Muscle layer of duodenum (tissue), 2 donors: ENCODE data around the gene CSGALNACT2.
"Not testable (repeated sequence)": the region's sequence is repeated elsewhere in the genome, so short reads cannot be mapped to it uniquely, and the experiment has no call there.

Source experiments
- H3K27ac ChIP-seq: one replicate; pipeline ENCODE4 v1.7.0; 2013; ENCODE audit warnings: mild to moderate bottlenecking, low read length
- H3K27me3 ChIP-seq: one replicate; pipeline ENCODE4 v1.7.0; 2013; ENCODE audit warnings: low read depth, mild to moderate bottlenecking, control low read depth, low read length
- H3K36me3 ChIP-seq, 2 donors: one replicate each; pipeline ENCODE4 v1.7.0; 2013; ENCODE audit warnings: low read length in 2 of 2, control low read depth in 1 of 2, mild to moderate bottlenecking in 1 of 2; ENCODE audit not compliant: insufficient read depth in 2 of 2, control insufficient read depth in 1 of 2
- H3K4me1 ChIP-seq, 2 donors: one replicate each; pipeline ENCODE4 v1.7.0; 2013; ENCODE audit warnings: low read length in 2 of 2, mild to moderate bottlenecking in 2 of 2, control low read depth in 1 of 2, moderate library complexity in 1 of 2; ENCODE audit not compliant: insufficient read depth in 2 of 2, control insufficient read depth in 1 of 2
- H3K4me3 ChIP-seq, 2 donors: one replicate each; pipeline ENCODE4 v1.7.0; 2013; ENCODE audit warnings: low read length in 2 of 2, low read depth in 1 of 2, mild to moderate bottlenecking in 1 of 2
- H3K9me3 ChIP-seq, 2 donors: one replicate each; pipeline ENCODE4 v1.7.0; 2013; ENCODE audit warnings: low read length in 2 of 2, control low read depth in 1 of 2, mild to moderate bottlenecking in 1 of 2; ENCODE audit not compliant: control insufficient read depth in 1 of 2
- donor health status: healthy.

CSGALNACT2 gene, protein sequence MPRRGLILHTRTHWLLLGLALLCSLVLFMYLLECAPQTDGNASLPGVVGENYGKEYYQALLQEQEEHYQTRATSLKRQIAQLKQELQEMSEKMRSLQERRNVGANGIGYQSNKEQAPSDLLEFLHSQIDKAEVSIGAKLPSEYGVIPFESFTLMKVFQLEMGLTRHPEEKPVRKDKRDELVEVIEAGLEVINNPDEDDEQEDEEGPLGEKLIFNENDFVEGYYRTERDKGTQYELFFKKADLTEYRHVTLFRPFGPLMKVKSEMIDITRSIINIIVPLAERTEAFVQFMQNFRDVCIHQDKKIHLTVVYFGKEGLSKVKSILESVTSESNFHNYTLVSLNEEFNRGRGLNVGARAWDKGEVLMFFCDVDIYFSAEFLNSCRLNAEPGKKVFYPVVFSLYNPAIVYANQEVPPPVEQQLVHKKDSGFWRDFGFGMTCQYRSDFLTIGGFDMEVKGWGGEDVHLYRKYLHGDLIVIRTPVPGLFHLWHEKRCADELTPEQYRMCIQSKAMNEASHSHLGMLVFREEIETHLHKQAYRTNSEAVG

GRCh38 chr10:43138021-43138756, at the start of gene CSGALNACT2:
Gene CSGALNACT2 (plus strand): TSS chr10:43138445. CDS start chr10:43155150, 16,705 bp downstream.
- H3K9me3 ChIP-seq, result no peaks in the 10 kb centered on the region
- no peaks in the 10 kb centered on the region for H3K36me3 ChIP-seq
- H3K27me3 ChIP-seq, result no peaks in the 10 kb centered on the region
- H3K4me3 ChIP-seq, result peak within 1 kb of the TSS; percentile 85 to 93
- H3K27ac ChIP-seq, result peak within 1 kb of the TSS; percentile 96
- peaks cover 0 to 13% of the 10 kb centered on the region in 2 donors for H3K4me1 ChIP-seq

- Histone ChIP-seq H3K36me3 (no peaks in the 10 kb centered on the region), H3K27ac (no peak overlapping the region), H3K4me3 (no peak overlapping the region), H3K4me1 (no peaks in the 10 kb centered on the region), H3K9me3 (no peaks in the 10 kb centered on the region), H3K27me3 (no peaks in the 10 kb centered on the region)
Observed at GRCh38 chr10:43089519-43089918, 48.7 kb upstream of the CSGALNACT2 start.

DNA sequence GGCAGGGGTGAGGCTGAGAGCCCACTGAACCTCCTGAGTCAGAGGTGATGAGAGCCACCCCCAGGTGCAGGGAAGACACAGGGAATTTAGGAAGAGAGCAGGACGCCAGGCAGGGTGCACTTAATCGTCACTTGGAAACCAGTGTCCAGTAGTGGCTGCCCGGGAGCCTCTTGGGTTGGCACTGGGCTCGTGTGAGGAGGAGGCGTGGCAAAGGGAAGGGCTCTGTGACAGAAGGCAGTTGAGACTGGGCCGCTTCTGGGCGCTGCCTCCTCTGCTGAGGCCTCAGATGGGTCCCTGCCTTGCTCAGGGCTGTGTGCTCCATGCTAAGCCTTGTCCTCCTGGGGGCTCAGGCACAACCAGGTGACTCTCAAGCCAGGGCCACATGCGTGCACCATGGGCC, 48.1 kb upstream of the CSGALNACT2 start:
- Histone ChIP-seq H3K27me3 (no peaks in the 10 kb centered on the region), H3K4me1 (no peaks in the 10 kb centered on the region), H3K9me3 (no peaks in the 10 kb centered on the region), H3K36me3 (no peaks in the 10 kb centered on the region), H3K4me3 (no peak overlapping the region), H3K27ac (no peak overlapping the region)

- Histone ChIP-seq H3K36me3 (no peaks in the 10 kb centered on the region), H3K4me3 (no peak overlapping the region), H3K9me3 (no peaks in the 10 kb centered on the region), H3K27me3 (no peaks in the 10 kb centered on the region), H3K4me1 (no peaks in the 10 kb centered on the region), H3K27ac (no peak overlapping the region)
Observed at GRCh38 chr10:43090664-43091063, 47.6 kb upstream of the CSGALNACT2 start.

DNA sequence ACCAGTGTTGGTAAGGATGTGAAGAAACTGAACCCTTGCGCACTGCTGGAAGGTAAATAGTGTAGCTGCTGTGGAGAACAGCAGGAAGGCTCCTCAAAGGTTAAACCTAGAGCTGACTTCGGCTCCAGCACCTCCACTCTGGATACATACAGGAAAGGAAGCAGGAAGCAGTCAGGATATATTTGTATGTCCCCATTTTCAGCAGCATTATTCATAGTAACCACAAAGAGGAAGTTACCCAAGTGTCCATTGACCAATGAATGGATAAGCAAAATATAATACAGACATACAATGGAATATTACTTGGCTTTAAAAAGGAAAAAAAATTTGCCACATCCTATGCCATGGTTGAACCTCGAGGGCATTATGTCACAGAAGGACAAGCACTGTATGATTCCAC, 46.4 kb upstream of the CSGALNACT2 start:
- Histone ChIP-seq H3K9me3 (no peaks in the 10 kb centered on the region), H3K4me3 (no peak overlapping the region), H3K27ac (no peak overlapping the region), H3K4me1 (no peaks in the 10 kb centered on the region), H3K36me3 (no peaks in the 10 kb centered on the region), H3K27me3 (no peaks in the 10 kb centered on the region)

DNA sequence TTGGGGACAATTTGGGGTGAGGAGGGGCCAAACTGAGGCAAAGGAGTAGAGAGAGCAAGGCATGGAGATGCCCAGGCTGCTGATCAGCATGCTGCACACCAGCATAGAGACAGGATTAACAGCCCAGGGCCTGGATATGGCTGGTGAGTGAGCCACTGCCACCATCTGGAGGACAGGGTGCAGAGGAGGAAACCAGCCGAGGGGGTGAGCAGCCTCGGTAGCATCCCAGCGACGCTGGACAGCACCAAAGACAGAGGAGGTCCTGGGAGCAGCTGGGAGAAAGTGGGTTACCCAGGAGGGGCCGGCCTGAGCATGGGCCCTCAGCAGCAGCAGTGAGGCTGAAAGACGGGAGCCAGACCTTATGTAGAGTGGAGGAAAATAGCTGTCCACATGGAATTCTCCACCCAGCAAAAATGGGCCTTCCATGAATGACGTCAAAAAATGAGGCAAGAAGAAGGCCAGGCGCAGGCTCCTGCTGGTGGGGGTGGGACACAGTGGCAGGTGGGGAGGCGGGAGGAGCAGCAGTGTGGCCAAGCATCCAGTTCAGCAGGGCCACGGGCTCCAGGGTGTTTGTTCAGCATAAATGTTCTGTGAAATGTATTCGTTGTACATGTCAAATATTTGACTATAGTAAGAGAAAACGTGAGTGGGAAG, 44.7 kb upstream of the CSGALNACT2 start:
- H3K4me1 ChIP-seq, result no peaks in the 10 kb centered on the region
- H3K36me3 ChIP-seq, result no peaks in the 10 kb centered on the region
- no peak overlapping the region for H3K4me3 ChIP-seq
- H3K27ac ChIP-seq, result no peak overlapping the region
- H3K27me3 ChIP-seq, result no peaks in the 10 kb centered on the region
- no peaks in the 10 kb centered on the region for H3K9me3 ChIP-seq

DNA sequence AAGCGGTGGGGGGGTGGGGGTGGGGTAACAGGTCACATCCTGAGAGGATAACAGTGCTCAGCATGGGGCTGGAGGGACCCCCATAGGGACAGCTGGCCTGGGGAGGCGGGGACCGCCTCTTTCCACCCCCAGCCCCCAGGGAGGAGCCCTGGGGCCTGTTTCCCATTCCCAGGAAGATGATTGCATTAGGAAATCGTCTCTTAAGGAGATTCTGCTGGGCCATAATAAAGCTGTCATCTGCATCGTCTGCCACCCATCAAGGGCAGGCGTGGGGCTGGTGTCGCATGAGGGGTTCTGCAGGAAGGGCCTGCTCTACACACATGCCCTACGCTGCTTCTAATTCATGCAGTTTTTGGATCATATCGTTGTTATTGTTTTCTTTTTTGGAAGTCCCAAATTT, 44.2 kb upstream of the CSGALNACT2 start:
- no peaks in the 10 kb centered on the region for H3K4me1 ChIP-seq
- H3K27me3 ChIP-seq, result no peaks in the 10 kb centered on the region
- no peaks in the 10 kb centered on the region for H3K9me3 ChIP-seq
- no peak overlapping the region for H3K27ac ChIP-seq
- no peak overlapping the region for H3K4me3 ChIP-seq
- H3K36me3 ChIP-seq, result no peaks in the 10 kb centered on the region

DNA sequence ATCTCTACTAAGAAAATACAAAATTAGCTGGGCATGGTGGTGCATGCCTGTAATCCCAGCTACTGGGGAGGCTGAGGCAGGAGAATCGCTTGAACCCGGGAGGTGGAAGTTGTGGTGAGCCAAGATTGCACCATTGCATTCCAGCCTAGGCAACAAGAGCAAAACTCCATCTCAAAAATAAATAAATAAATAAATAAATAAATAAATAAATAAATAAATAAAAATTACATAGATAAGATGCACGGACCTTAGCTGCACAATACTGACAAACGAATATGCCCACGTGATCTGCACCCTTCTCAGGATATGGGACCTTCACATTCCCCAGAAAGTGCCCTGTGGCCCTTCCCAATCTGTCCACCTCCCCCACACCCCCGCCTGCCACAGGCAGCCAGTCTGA, 38.9 kb upstream of the CSGALNACT2 start:
- H3K4me1 ChIP-seq, H3K27ac ChIP-seq, H3K4me3 ChIP-seq, H3K27me3 ChIP-seq, H3K9me3 ChIP-seq, H3K36me3 ChIP-seq: not testable (repeated sequence)

- H3K27me3 ChIP-seq, result no peaks in the 10 kb centered on the region
- H3K4me3 ChIP-seq, result no peak overlapping the region
- no peaks in the 10 kb centered on the region for H3K36me3 ChIP-seq
- no peak overlapping the region for H3K27ac ChIP-seq
- no peaks in the 10 kb centered on the region for H3K9me3 ChIP-seq
- H3K4me1 ChIP-seq, result peaks cover 0 to 5% of the 10 kb centered on the region in 2 donors
Observed at GRCh38 chr10:43099928-43100327, 38.3 kb upstream of the CSGALNACT2 start.

GRCh38 chr10:43100366-43100765, 37.9 kb upstream of the CSGALNACT2 start:
- no peak overlapping the region for H3K27ac ChIP-seq
- peaks cover 0 to 7% of the 10 kb centered on the region in 2 donors for H3K4me1 ChIP-seq
- H3K36me3 ChIP-seq, result no peaks in the 10 kb centered on the region
- H3K27me3 ChIP-seq, result no peaks in the 10 kb centered on the region
- no peaks in the 10 kb centered on the region for H3K9me3 ChIP-seq
- H3K4me3 ChIP-seq, result no peak overlapping the region
